Subcutaneous abdominal adipose tissue (tissue), 5 donors: Measurements from ENCODE around the gene ZNF521.

Experiments used
- H3K27ac ChIP-seq: one replicate; pipeline ENCODE4 v1.7.0; 2013; ENCODE audit warnings: low read depth, mild to moderate bottlenecking, inconsistent platforms, low read length, moderate library complexity
- H3K27me3 ChIP-seq, 5 donors: one replicate each; pipeline ENCODE4 v1.7.0; 2013; ENCODE audit warnings: low read length in 5 of 5, inconsistent platforms in 1 of 5; ENCODE audit not compliant: control insufficient read depth in 5 of 5, insufficient read depth in 4 of 5
- H3K36me3 ChIP-seq, 5 donors: one replicate each; pipeline ENCODE4 v1.7.0; 2013; ENCODE audit warnings: low read length in 5 of 5; ENCODE audit not compliant: control insufficient read depth in 5 of 5, insufficient read depth in 5 of 5
- H3K4me1 ChIP-seq, 5 donors: one replicate each; pipeline ENCODE4 v1.7.0; 2013; ENCODE audit warnings: low read length in 5 of 5, mild to moderate bottlenecking in 3 of 5, moderate library complexity in 1 of 5; ENCODE audit not compliant: control insufficient read depth in 5 of 5, insufficient read depth in 5 of 5
- H3K4me3 ChIP-seq, 5 donors: one replicate each; pipeline ENCODE4 v1.7.0; 2013; ENCODE audit warnings: low read length in 5 of 5, low read depth in 1 of 5
- H3K9ac ChIP-seq, 5 donors: one replicate each; pipeline ENCODE4 v1.7.0; 2013; ENCODE audit warnings: low read length in 5 of 5, mild to moderate bottlenecking in 4 of 5, moderate library complexity in 3 of 5
- H3K9me3 ChIP-seq, 5 donors: one replicate each; pipeline ENCODE4 v1.7.0; 2013; ENCODE audit warnings: low read length in 5 of 5; ENCODE audit not compliant: control insufficient read depth in 5 of 5
- donor health status: healthy.
- donor health status: healthy.
- donor health status: healthy.
- donor health status: healthy.
- donor health status: healthy.

Gene ZNF521

GRCh38 chr18:25352629-25353005 lies 651 bp upstream of the ZNF521 start:
- Histone ChIP-seq H3K9me3 (no peaks in the 10 kb centered on the region), H3K4me1 (peaks cover 0 to 33% (median 19%) of the 10 kb centered on the region in 5 donors), H3K36me3 (no peaks in the 10 kb centered on the region), H3K4me3 (peak overlapping the region; percentile 55 to 76 (median 62)), H3K9ac (peak overlapping the region in 4 of 5 donors; percentile 30 to 83 (median 59)), H3K27me3 (no peaks in the 10 kb centered on the region), H3K27ac (peak overlapping the region; percentile 84)

GRCh38 chr18:25351280-25351775 lies 638 bp downstream of the ZNF521 start:
- Histone ChIP-seq H3K4me1 (peaks cover 0 to 33% (median 19%) of the 10 kb centered on the region in 5 donors), H3K27ac (peak overlapping the region; percentile 93), H3K9ac (peak overlapping the region; percentile 66 to 81 (median 73)), H3K4me3 (peak overlapping the region; percentile 83 to 91 (median 87)), H3K27me3 (no peaks in the 10 kb centered on the region), H3K9me3 (no peaks in the 10 kb centered on the region), H3K36me3 (no peaks in the 10 kb centered on the region)

- Histone ChIP-seq H3K9me3 (no peaks in the 10 kb centered on the region), H3K27ac (peak overlapping the region; percentile 93), H3K36me3 (no peaks in the 10 kb centered on the region), H3K27me3 (no peaks in the 10 kb centered on the region), H3K4me1 (peaks cover 0 to 34% (median 20%) of the 10 kb centered on the region in 5 donors), H3K9ac (peak overlapping the region; percentile 63 to 82 (median 77)), H3K4me3 (peak overlapping the region; percentile 83 to 91 (median 87))
Observed at GRCh38 chr18:25350489-25351251, 1.3 kb downstream of the ZNF521 start.

- Histone ChIP-seq H3K9ac (peak overlapping the region in 4 of 5 donors; percentile 75 to 82 (median 78)), H3K4me3 (peak overlapping the region; percentile 77 to 91 (median 87)), H3K36me3 (no peaks in the 10 kb centered on the region), H3K4me1 (peaks cover 0 to 40% (median 23%) of the 10 kb centered on the region in 5 donors), H3K9me3 (no peaks in the 10 kb centered on the region), H3K27ac (peak overlapping the region; percentile 93), H3K27me3 (no peaks in the 10 kb centered on the region)
Observed at GRCh38 chr18:25349926-25350487, 2.0 kb downstream of the ZNF521 start.

DNA sequence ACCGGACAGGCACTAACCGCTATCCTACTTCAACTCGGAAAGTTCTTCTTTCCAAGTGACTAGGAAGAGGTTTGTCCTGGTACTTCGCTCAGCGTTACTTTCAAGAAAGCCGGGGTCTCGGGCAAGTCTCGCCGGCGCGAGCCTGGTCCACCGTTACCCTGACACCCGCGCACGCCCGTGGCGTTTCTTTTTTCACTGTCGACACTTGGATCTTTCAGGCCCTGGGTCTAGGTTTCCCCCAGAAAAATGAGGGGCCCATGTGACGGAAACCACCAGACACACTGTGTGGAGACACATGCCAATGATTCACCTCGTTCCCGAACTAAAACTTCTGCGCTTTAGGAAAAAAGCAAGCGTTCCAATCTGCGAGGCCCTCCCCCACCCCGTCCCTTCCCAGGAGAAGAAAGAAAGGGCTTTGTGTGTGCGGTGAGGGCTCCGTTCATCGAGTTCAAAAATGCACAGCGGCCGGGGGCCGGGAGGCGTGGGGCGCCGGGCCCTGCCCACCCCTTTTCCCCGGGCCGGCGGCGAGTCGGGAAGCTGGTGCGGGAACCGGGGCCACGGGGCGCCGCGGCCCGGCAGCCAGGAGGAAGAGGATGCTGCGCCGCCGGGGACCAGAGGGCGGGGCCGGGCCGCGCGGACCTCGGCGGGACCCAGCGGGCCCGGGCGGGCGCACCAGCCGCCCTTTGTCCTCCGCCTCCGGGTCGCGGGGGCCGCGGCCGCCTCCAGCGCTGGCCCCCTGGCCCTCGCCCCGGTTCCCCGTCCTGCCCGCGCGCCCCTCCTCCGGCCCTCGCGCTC lies 2.6 kb downstream of the ZNF521 start:
- Histone ChIP-seq H3K27me3 (no peaks in the 10 kb centered on the region), H3K4me3 (peak overlapping the region; percentile 84 to 91 (median 87)), H3K9me3 (no peaks in the 10 kb centered on the region), H3K9ac (peak overlapping the region; percentile 43 to 85 (median 78)), H3K27ac (peak overlapping the region; percentile 93), H3K4me1 (peaks cover 0 to 43% (median 26%) of the 10 kb centered on the region in 5 donors), H3K36me3 (no peaks in the 10 kb centered on the region)

DNA sequence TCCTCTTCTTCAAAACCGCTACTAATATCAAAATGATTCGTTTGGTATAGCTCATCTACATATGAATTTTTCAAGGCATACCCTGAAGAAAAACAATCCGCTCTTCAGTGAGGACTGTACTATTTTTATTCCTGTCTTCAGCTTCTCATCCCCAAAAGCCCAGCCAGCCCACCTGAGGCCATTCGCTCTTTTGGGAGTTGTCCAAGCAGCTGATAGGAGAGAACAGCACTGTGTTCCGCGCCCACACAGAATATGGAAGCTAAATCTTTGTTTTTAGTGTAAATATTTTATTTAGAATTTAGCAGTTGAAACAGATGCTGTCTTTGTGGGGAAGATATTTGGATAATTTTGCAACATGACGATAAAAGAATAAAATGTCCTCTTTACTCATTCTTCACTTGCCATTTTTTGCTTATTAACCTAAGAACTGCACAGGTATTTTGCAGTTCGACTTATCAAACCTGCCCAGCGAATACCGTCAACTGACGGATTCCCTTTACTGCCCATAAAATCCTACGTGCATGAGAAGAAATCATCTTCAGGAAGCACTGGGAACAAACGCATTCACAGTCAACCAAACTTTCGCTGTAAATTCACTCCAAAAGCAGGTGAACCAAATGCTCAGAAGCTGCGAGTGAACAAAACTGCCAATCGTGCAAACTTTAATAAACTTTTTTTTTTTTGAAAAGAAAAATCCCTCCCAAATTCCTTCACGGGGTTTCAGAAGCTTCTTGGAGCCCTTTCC lies 3.4 kb downstream of the ZNF521 start:
- peak overlapping the region; percentile 43 to 85 (median 77) for H3K9ac ChIP-seq
- no peaks in the 10 kb centered on the region for H3K36me3 ChIP-seq
- H3K4me3 ChIP-seq = peak overlapping the region; percentile 84 to 91 (median 87)
- no peaks in the 10 kb centered on the region for H3K27me3 ChIP-seq
- H3K9me3 ChIP-seq = no peaks in the 10 kb centered on the region
- H3K27ac ChIP-seq = peak overlapping the region; percentile 83
- H3K4me1 ChIP-seq = peaks cover 0 to 48% (median 28%) of the 10 kb centered on the region in 5 donors

GRCh38 chr18:25346561-25346960 lies 5.4 kb downstream of the ZNF521 start:
- Histone ChIP-seq H3K4me3 (no peak overlapping the region), H3K4me1 (peaks cover 0 to 42% (median 26%) of the 10 kb centered on the region in 5 donors), H3K9ac (no peak overlapping the region), H3K27ac (peak overlapping the region; percentile 24), H3K9me3 (no peaks in the 10 kb centered on the region), H3K27me3 (no peaks in the 10 kb centered on the region), H3K36me3 (no peaks in the 10 kb centered on the region)

- no peak overlapping the region for H3K4me3 ChIP-seq
- H3K36me3 ChIP-seq = no peaks in the 10 kb centered on the region
- H3K27ac ChIP-seq = peak overlapping the region; percentile 39
- peak overlapping the region in 1 of 5 donors; percentile 35 for H3K9ac ChIP-seq
- no peaks in the 10 kb centered on the region for H3K9me3 ChIP-seq
- H3K4me1 ChIP-seq = peaks cover 0 to 38% (median 24%) of the 10 kb centered on the region in 5 donors
- H3K27me3 ChIP-seq = no peaks in the 10 kb centered on the region
Observed at GRCh38 chr18:25345081-25345866, 6.7 kb downstream of the ZNF521 start.

GRCh38 chr18:25341831-25342230 lies 10.1 kb downstream of the ZNF521 start:
- no peaks in the 10 kb centered on the region for H3K27me3 ChIP-seq
- H3K4me1 ChIP-seq = peaks cover 0 to 27% (median 16%) of the 10 kb centered on the region in 5 donors
- H3K9me3 ChIP-seq = no peaks in the 10 kb centered on the region
- H3K9ac ChIP-seq = no peak overlapping the region
- H3K4me3 ChIP-seq = no peak overlapping the region
- H3K36me3 ChIP-seq = no peaks in the 10 kb centered on the region
- H3K27ac ChIP-seq = no peak overlapping the region
